Uterus (tissue), 2 donors: Measurements from ENCODE around the gene TMEM119.

Source experiments
- CTCF ChIP-seq, 4 experiments: fragments of 200-600 bp in 2 of 4; fragments of 450-650 bp in 2 of 4; sonication (generic) in 2 of 4; IDR thresholded peaks; one replicate each; pipeline ENCODE4 v1.5.1; 2016 to 2019; ENCODE audit warnings: antibody characterized with exemption in 4 of 4, mild to moderate bottlenecking in 2 of 4, moderate library complexity in 1 of 4
- POLR2A ChIP-seq, 2 donors: fragments of 450-650 bp; IDR thresholded peaks; one replicate each; pipeline ENCODE4 v1.6.1; 2016; ENCODE audit warnings: antibody characterized with exemption in 2 of 2, mild to moderate bottlenecking in 1 of 2, moderate library complexity in 1 of 2

- TF ChIP-seq CTCF (IDR thresholded peaks at IDR 0.05): no peak
- no peak for TF ChIP-seq POLR2A (IDR thresholded peaks at IDR 0.05)
Measured at GRCh38 chr12:108583991-108584390, 13.9 kb downstream of the TMEM119 start.
